NB4 (cell line): ENCODE measurements around the gene ATF5.

Experiments used
- CTCF ChIP-seq: IDR thresholded peaks from one replicate; pipeline ENCODE4 v1.5.1; 2012; ENCODE audit warnings: low read depth, low read length
- MAX ChIP-seq: IDR thresholded peaks from 2 replicates; pipeline ENCODE4 v1.6.1; 2011; ENCODE audit warnings: low read depth, low read length
- POLR2A ChIP-seq: IDR thresholded peaks from 2 replicates; pipeline ENCODE4 v1.6.1; 2011; ENCODE audit warnings: mild to moderate bottlenecking; ENCODE audit not compliant: insufficient read length; ENCODE audit errors: extremely low read depth

DNA sequence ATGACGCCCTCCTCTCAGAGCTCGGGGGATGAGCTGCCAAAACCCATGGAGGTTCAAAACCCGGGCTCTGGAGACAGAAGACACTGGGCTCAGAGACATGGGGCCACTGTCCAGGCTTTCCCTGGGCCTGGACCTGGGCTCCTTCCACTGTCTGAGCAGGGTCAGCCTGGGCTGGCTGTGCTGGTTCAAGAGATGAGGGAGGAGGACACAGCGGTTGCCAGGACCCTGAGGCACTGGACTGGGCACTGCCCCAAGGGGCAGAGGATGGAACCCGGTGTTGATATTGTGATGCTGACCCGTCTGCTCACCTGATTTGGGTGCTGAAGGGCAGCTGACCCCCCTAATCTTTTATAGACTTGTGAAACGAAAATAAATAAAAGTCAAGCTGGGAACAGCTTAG lies 46.0 kb downstream of the ATF5 start:
- TF ChIP-seq CTCF (no peak), POLR2A (no peak), MAX (no peak)
